GM19043 (cell line): ENCODE measurements around the gene CRYBG2.
A peak's percentile ranks its signal among the peaks of the same experiment; 100 is the strongest.
"Not testable (repeated sequence)": the region's sequence is repeated elsewhere in the genome, so short reads cannot be mapped to it uniquely, and the experiment has no call there.

Experiments used
- ATAC-seq: cut with Tn5 transposase; IDR thresholded peaks from one replicate; pipeline ENCODE4 v1.9.1; 2021; ENCODE audit warnings: low read depth; ENCODE audit not compliant: unreplicated experiment

CRYBG2 gene

DNA sequence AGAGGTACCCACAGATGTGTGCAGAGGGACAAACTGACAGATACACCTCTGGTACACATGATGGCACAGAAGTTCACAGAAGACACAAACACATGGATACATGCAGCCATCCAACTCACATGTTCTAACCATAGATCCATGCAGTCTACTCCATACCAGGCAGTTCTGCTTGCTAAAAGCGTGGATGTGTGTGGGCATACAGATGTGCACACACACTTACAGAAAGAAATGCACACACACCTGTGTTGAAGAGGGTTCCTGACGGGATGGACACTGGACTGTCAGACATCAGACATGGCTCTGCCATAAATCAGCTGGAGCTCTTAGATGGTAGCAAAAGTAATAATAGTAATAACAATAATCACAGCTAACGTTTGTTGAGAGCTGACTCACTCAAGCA, 29.4 kb downstream of the CRYBG2 start:
- ATAC-seq, result no peak

DNA sequence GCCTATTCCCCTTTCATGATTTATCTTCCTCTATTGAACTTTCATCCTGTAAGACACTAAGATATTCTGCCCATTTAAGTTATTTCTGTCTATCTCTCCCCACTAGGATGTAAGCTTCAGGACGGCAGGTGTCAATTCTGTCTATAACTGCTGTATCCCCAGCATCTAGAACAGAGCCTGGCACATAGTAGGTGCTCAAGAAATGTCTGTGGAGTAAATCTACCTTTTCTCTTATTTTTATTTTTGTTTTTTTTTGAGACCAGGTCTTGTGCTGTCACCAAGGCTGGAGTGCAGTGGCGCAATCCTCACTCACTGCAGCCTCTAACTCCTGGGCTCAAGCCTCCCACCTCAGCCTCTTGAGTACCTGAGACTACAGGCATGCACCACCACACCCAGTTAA, 30.5 kb downstream of the CRYBG2 start:
- ATAC-seq, result no peak

DNA sequence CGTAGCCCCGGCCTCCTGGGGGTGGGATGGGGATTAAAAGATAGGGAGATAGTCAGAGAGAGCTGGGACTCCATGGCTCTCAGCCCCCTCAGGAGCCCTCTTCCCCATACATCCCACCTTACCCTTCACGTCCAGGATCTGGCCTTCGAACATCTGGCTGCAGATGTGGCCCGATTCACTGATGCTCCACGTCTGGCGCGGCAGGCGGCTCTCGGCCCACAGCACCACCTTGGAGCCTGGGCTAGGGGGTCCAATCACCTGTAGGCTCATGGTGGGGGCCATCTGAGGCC, 31.9 kb downstream of the CRYBG2 start:
- ATAC-seq, result no peak

DNA sequence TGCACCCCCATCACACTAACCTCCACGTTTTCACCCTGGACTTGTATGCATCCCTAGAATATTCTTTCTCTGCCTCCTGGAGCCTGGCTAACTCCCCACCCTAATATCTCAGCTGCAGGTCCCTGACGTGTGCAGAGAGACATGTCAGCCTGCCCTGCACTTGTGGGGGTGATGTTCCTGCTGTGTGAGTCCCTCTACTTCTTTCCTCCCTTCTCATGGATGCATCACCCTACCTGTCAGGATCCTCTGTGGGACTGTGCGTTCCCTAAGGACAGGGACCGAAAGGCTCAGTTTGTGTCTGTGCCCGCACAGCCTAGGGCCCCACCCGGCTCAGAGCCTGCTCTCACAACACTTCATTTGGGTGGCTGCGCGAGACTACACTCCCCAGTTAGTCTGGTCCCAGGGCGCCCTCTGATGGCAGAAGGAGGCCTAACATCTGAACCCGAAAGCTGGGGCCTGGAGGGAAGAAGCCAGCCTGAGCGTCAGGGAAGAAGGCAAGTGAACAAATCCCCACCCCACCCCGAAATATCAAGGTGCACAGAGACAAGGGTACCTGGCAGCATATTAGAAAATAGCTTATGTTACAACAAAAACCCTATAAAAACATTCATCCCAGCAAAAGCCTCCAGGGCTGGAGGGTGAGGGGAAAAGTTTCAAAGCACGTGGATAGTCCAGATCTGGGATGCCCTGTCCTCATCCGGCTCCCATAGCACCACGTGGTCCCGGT, 32.5 kb downstream of the CRYBG2 start:
- ATAC-seq, result no peak

DNA sequence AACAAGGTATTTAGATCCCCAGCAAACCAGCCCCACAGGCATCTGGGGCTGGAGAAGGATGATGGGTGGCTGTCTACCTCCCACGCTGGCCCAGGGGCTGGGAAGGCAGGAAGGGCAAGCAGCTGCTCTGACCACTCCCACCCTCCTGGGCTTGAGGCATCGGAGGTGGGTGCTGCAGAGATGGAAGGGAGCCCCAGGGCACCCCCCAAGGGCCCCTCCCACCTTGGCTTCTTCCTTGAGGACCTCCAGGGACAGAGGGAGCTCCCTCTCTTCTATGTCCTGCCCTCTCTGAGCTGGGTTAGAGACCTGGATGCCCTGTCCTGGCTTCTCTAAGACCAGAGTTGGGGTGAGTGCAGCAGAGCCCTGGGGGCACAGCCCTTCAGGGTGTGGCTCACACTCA, 33.0 kb downstream of the CRYBG2 start:
- no peak for ATAC-seq

DNA sequence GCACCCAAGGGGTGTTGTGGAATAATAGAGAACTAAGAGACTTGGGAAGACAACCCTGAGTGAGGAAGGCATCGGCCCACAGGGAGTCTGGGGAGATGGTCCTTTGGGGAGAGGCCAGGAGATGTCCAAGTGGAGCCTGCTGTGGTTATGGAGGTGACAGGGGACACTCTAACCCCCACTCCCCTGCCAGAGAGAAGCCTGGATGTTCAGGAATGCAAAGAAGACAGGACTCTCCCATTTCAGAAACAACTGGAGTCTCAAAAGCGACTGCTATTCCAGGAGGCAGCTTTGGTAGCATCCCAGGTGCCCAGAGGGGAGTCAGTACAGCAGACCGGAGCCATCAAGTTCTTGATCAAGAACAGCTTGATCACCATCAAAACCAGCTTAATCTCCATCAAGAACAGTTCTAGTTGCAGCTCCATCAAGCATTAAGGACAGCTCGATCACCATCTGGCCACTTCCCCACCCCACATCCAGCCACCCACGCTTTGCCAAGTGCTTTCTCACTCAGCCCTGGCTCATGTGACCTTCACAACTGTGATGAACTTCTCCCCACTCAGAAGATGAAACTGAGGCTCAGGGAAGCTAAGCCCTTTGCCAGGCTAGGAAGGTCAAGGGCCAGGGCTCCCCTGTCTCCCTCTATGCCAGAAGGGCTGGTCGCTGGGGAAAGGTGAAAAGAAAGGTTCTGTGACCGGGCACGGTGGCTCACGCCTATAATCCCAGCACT, 35.4 kb downstream of the CRYBG2 start:
- no peak for ATAC-seq

DNA sequence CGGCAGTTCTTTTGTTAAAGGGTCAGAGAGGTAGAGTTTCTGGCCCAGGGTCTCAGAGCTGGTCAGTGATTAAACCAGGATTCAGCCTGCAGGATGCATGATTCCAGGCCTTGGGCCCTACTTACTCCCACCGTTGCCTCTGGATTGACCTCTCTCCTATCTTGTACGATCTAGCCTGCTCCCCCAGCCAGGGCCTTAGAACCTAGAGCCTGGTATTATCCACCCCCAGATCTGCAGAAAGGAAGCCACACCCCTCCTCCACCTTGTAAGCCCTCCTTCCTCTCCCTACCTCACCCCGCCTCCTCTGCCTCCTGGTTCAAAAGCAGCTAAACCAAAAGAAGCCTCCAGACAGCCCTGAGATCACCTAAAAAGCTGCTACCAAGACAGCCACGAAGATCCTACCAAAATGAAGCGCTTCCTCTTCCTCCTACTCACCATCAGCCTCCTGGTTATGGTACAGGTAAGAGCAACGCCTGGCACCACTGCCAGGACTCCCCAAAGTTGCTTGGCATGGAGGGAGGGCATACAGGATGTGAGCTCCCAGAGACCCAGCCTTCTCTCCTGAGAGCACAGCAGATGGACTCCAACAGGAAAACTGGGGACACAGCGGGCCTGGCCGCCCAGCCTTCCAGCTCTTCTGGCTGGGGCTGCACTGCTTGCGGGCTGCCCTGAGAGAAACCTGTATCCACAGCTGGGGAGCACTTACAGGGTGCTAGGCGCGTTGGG, 36.2 kb downstream of the CRYBG2 start, which contains the start of gene CD52:
Gene CD52 (plus strand): TSS at position 347 of the 726 bp plus-strand sequence. CDS start 60 bp downstream, at position 407.
- ATAC-seq, result no peak

DNA sequence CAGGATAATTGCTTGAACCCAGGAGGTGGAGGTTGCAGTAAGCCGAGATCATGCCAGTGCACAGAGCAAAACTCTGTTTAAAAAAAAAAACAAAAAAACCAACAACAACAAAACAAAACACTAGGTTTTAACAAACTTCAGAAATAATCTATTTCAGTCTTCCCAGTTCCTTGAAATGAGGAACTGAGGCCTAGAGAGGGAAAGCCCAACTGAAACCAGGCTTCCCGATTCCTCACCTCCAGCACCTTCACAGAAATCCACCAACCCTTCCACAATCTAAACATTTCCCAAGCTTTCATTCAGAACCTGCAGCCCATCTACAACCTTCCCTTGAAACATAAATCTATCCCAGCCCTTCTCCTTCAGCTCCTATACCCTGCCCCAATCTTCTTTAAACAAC, 36.8 kb downstream of the CRYBG2 start:
- no peak for ATAC-seq

DNA sequence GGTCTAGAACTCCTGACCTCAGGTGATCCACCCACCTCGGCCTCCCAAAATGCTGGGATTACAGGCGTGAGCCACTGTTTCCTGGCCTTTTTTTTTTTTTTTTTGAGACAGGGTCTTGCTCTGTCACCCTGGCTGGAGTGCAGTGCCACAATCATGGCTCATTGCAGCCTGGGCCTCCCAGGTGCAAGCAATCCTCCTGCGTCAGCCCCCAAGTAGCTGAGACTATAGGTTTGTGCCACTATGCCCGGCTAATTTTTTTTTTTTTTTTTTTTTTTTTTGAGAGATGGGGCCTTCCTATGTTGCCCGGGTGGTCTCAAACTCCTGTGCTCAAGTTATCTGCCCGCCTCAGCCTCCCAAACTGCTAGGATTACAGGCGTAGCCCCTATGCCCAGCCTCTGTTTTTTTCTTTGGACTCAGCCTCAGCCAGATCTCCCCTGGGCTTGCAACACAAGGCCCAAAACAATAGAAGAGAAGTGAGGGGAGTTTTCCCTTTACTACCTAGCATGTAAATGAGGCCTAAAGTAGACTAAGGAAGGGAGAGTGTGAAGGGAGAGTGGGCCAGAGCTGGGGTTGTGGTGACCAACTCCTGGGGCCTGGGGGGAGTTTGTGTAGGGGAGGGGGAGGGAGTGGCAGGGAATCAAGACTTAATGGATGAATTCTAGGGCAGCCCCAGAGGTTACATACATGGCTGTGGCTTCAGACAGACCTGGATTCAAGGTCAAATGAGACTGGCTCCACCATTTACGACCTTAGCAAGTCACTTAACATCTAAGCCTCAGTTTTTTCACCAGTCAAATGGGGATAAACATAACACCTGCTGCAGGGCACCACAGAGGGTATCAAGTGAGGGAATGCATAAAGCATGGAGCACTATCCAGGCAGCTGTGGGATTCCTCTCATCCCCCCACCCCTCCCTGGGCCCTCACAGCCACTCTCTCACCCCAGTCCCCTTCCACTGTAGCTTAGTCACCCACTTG, 37.8 kb downstream of the CRYBG2 start:
- ATAC-seq, result no peak

DNA sequence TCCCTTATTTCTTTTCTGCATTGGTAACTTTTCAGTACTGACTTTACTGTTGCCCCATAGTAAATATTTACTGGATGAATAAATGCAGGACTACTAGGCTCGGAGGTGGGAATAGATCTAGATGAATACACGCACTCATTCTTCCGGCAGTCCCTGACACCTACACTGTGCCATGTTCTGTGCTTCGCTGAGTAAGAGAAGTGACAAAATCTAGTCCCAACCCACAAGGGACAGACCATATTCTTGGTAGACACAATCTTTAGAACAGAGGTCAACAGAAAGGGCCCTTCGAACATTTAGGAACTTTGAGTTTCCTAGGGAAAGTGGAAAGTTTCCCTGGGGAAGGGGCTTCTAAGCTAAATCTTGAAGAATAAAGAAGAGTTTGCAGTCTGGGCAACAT, 39.4 kb downstream of the CRYBG2 start:
- ATAC-seq, result no peak

DNA sequence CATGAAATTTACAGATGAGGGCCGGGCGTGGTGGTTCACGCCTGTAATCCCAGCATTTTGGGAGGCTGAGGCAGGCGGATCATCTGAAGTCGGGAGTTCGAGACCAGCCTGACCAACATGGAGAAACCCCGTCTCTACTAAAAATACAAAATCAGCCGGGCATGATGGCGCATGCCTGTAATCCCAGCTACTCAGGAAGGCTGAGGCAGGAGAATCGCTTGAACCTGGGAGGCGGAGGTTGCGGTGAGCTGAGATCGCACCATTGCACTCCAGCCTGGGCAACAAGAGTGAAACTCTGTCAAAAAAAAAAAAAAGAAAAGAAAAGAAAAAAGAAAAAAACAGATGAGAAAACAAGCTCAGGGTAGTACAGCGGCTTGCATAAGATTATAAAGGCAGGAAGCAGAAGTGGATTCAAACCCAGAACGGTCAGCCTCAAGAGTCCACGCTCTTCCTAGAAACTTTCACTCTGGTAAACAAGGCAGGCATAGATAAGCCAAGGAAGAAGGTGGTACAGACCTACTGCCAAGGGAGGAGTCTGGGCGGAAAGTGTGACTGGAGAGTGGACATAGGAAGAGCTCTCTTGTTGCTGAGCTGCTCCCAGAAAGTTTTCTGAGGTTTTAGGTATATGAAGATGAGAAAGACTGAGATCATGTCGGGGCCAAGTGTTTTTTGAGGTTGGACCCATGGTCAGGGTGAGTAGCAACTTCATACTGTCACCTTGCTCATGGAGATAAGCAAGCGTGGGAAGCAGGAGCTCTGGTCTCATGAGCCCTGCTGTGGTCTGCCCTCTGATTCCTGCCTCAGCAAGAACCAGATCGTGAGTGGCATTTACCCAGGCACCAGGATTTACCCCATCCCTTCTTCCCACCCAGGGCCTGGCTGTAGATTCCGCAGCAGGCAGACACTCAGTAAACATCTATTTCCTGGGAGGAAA, 45.7 kb downstream of the CRYBG2 start:
- ATAC-seq, result not testable (repeated sequence)

DNA sequence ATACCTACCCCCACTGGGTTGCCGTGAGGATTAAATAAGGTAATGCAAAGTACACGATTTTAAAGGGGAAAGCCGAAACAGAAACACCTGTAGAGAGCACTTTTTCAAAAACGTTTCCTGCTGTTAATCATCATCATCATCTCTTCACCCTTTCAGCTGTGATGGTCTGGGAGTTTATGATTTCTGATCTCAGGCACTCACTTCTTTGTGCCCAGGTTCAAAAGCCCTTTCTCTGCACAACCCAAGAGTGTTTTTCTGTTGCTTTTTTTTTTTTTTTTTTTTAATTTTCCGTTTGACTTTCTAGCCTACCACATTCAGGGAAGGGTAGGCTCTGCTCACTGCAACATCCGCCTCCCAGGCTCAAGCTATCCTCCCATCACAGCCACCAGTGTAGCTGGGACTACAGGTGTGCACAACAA, 46.6 kb downstream of the CRYBG2 start:
- ATAC-seq, result no peak

DNA sequence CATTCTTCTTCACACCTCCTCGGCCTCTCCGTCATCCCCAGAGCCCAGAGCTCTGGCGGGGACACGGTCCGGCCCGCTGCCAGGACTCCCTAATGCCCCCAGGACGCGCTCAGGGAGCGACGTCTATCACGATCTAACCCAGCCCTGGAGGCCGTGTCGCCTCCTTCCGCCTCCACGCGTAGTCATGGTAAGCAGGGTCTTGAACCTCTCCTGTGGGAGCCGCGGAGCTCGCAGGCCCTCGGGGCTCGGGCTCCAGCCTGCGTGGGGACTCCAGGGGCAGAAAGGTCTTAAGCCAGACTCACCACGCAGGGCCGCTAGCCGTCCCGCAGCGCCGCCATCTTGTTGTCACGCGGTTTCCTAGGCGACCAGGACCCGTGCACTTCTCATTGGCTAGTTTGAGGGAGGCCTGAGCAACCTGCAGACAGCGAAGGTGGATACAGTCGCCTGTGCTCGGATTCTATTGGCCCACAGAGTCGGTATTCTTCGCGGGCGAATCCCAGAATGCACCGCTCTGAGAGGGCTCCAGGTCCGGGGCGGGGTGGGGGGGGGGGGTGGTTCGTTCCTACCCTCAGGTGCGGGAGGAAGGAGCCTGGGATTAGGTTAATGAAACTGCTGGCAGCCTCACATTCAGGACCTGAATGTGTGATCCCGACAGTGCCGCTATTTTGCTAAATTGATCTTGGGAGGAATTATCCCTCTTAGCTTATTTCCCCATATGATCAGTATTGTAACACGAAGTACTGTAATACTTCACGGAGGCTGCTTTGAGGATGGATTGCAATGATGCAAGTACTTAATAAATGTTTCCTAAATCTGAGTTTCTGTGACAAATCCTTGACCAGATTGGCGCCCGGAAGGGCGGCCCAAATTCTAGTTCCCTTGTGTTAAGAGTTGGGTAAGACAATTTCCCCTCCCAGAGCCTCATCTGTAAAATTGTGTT, 47.4 kb downstream of the CRYBG2 start, which contains the start of gene UBXN11:
Gene UBXN11 (minus strand): TSS at position 347 of the 940 bp plus-strand sequence. CDS start 3,753 bp downstream, outside the sequence.
- peak; percentile 99 for ATAC-seq

DNA sequence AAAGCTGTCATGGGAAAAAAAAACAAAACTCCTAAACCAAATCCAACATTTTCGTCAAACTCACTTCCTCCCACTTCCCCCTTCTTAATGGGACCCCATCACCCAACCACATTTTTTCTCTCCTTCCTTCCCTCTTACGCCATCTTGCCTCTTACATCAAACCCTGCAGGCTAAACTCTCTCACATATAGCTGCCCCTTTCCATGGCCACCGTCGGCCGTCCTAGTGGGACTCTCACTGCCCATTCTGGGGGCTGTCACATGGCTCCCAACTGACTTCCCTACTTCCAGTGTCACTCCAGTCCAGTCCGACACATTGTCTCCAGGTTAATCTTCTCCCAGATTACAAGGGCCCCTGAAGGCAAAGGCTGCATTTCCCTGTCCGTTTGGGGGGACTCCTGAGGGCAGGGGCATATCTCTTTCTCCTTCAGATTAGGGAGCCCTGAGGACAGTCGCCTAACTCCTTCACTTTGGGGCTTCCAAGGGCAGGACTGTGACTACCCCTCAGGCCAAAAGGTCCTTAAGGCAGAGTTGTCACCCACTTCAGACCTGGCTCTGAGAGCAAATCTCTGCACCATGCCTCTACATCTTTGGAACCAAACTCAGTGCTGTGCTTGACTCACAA, 48.2 kb downstream of the CRYBG2 start:
- no peak for ATAC-seq

DNA sequence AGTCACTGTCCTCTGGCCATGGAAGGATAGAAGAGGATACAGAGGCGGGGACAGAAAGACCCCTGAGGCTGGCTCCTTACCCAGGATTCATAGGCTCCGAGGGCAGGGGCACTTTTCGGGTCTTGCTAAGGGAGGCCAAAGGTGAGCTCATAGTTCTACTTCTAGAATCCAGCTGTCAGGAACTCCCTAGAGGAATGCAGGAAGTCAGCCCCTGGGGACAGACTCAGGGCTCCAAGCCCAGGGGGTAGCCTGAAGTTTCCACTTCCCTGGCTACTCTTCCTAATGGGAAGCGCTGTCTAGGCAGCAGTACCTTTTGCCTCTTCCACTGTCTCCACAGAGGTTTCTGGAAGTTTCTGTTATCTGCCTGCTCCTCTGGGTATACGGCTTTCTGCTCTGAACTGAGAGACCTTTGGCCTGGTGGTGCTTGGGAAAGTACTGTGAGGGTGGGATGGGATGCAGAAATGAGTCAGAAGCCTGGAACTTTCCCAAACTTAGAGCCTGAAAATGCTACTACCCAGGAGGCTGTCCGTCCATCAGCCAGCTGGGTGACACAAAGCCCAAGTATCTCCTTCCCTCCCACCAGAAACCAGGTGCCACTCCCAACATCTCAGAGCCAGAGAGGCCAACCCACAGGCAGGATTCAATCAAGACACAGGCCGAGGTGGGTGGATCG, 51.1 kb downstream of the CRYBG2 start:
- no peak for ATAC-seq

DNA sequence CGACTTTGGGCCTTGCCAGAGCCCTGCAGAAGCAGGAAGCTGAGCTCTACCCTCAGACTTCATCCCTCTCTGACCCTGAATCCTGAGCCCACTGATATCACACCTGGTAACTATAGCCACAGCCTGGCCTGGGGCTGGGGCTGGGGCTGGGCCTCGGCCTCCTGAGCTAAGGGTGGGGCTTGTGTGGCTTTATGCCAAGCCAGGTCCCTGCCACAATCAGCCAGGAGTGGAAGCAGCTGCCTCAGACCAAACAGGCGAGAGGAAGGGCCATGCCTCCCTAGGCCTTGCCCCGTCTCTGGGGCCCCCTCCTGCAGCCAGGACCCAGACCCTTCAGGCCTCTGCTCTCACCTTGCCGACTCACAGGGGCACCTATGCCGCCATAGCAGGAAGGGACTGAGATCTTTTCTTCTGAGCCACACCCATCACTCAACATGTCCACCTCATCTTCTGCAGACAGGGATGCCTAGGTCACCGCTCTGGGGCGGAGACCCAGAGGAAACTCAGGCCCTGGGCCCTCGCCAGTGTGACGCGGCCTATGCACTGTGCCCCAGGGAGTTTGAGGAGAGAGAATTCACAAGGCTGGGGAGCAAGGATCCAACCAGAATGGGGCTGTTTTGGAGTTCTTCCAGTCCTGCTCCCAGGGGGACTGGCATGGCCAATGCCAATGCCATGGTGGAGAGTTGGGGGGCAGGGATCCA, 53.2 kb downstream of the CRYBG2 start:
- ATAC-seq, result no peak

DNA sequence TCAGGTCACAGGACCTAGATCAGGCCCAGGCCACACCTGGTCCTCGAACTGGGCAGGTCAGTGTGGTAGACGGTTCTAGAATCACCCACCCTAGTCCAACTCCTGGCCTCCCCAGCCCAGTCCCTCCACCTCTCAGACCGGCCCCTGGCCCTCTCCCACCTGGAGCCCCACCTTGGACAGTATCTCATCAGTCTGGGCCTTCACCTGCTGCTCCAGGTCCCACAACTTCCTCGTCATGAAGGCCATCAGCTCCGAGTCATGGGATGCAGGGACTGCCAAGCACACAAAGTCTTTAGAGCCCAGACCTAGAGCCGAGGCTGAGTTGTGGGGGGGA, 56.2 kb downstream of the CRYBG2 start:
- no peak for ATAC-seq
